AG20443 (cell line): ENCODE measurements around the gene EYS.
"Not testable (repeated sequence)": the region's sequence is repeated elsewhere in the genome, so short reads cannot be mapped to it uniquely, and the experiment has no call there.

Experiments used
- DNase-seq: peaks from one replicate; pipeline ENCODE4 v3.0.0; 2012; ENCODE audit warnings: low spot score, mixed read lengths

Gene EYS

GRCh38 chr6:63899550-63899949 lies 1807.5 kb downstream of the EYS start:
- no peak for DNase-seq

- DNase-seq = peak; percentile 9
Observed at GRCh38 chr6:63897952-63898351, 1809.1 kb downstream of the EYS start.

GRCh38 chr6:63897459-63897858 lies 1809.6 kb downstream of the EYS start:
- DNase-seq = peak; percentile 17

GRCh38 chr6:63888416-63888815 lies 1818.6 kb downstream of the EYS start:
- DNase-seq = no peak

- not testable (repeated sequence) for DNase-seq
Observed at GRCh38 chr6:63887804-63888203, 1819.2 kb downstream of the EYS start.

- DNase-seq = no peak
Observed at GRCh38 chr6:63887002-63887751, 1819.8 kb downstream of the EYS start.

GRCh38 chr6:63886341-63886740 lies 1820.7 kb downstream of the EYS start:
- DNase-seq = no peak

- DNase-seq = no peak
Observed at GRCh38 chr6:63883597-63883996, 1823.4 kb downstream of the EYS start.

GRCh38 chr6:63882208-63882607 lies 1824.8 kb downstream of the EYS start:
- DNase-seq = peak; percentile 16

GRCh38 chr6:63881791-63882190 lies 1825.2 kb downstream of the EYS start:
- no peak for DNase-seq

- DNase-seq = no peak
Observed at GRCh38 chr6:63872233-63872632, 1834.8 kb downstream of the EYS start.

GRCh38 chr6:63868351-63868750 lies 1838.7 kb downstream of the EYS start:
- no peak for DNase-seq

- DNase-seq = no peak
Observed at GRCh38 chr6:63864671-63865318, 1842.2 kb downstream of the EYS start.

- DNase-seq = no peak
Observed at GRCh38 chr6:63864061-63864460, 1843.0 kb downstream of the EYS start.

GRCh38 chr6:63862486-63863198 lies 1844.4 kb downstream of the EYS start:
- no peak for DNase-seq

GRCh38 chr6:63859528-63859927 lies 1847.5 kb downstream of the EYS start:
- no peak for DNase-seq

- DNase-seq = no peak
Observed at GRCh38 chr6:63858691-63859090, 1848.3 kb downstream of the EYS start.

- DNase-seq = no peak
Observed at GRCh38 chr6:63856271-63856670, 1850.8 kb downstream of the EYS start.

GRCh38 chr6:63844287-63844686 lies 1862.7 kb downstream of the EYS start:
- no peak for DNase-seq

- no peak for DNase-seq
Observed at GRCh38 chr6:63839485-63839884, 1867.5 kb downstream of the EYS start.

- DNase-seq = not testable (repeated sequence)
Observed at GRCh38 chr6:63828678-63829077, 1878.3 kb downstream of the EYS start.

- DNase-seq = no peak
Observed at GRCh38 chr6:63824722-63825121, 1882.3 kb downstream of the EYS start.

- no peak for DNase-seq
Observed at GRCh38 chr6:63821442-63821841, 1885.6 kb downstream of the EYS start.
